Naive thymus-derived CD4-positive, alpha-beta T cell (primary cell): ENCODE measurements around the gene MYO5A. TPM values are rescaled to one million over a fixed set of nuclear protein-coding genes. Genes with fewer than 3 reads are reported as not detected.
A peak's percentile ranks its signal among the peaks of the same experiment; 100 is the strongest.

ENCODE experiments used
- ATAC-seq: fragments of 150-1000 bp; cut with Tn5 transposase; 2 replicates; pipeline ENCODE4 v1.10.0; 2021; ENCODE audit warnings: mild to moderate bottlenecking, moderate library complexity
- CTCF ChIA-PET: fragments of 350-600 bp; sonication (Branson Sonifier 250); formaldehyde crosslinking; loops from one replicate; lab custom pipeline; 2021; ENCODE audit warnings: antibody characterized with exemption; lab: Charles Lee
- POLR2A ChIA-PET: fragments of 350-600 bp; sonication (Branson Sonifier 250); formaldehyde crosslinking; loops from one replicate; lab custom pipeline; 2021; ENCODE audit warnings: antibody characterized with exemption, inconsistent platforms; lab: Charles Lee
- DNase-seq, 9 donors: peaks; one replicate each; pipeline versions ENCODE4 v3.0.0 to v3.0.0-alpha.2; 2020 to 2022; ENCODE audit warnings: mixed read lengths in 1 of 9
- H3K27ac ChIP-seq: one replicate; pipeline ENCODE4 v1.7.0; 2013; ENCODE audit warnings: mild to moderate bottlenecking, low read depth, low read length, moderate library complexity
- H3K27me3 ChIP-seq, 2 donors: one replicate each; pipeline ENCODE4 v1.7.0; 2013; ENCODE audit warnings: low read length in 2 of 2, mild to moderate bottlenecking in 2 of 2, moderate library complexity in 2 of 2; ENCODE audit not compliant: control insufficient read depth in 2 of 2, insufficient read depth in 2 of 2
- H3K36me3 ChIP-seq, 3 experiments: 1 replicate in 2 of 3; 2 replicates in 1 of 3; pipeline ENCODE4 v1.7.0; 2013; ENCODE audit warnings: low read length in 3 of 3, mild to moderate bottlenecking in 3 of 3, moderate library complexity in 1 of 3; ENCODE audit not compliant: insufficient read depth in 3 of 3, control insufficient read depth in 2 of 3
- H3K4me1 ChIP-seq, 2 donors: one replicate each; pipeline ENCODE4 v1.7.0; 2013; ENCODE audit warnings: low read length in 2 of 2, mild to moderate bottlenecking in 2 of 2, moderate library complexity in 1 of 2; ENCODE audit not compliant: control insufficient read depth in 2 of 2, insufficient read depth in 2 of 2
- H3K4me3 ChIP-seq: 2 replicates; pipeline ENCODE4 v1.7.0; 2013; ENCODE audit warnings: mild to moderate bottlenecking, low read length
- H3K9me3 ChIP-seq, 3 experiments: 1 replicate in 2 of 3; 2 replicates in 1 of 3; pipeline ENCODE4 v1.7.0; 2013; ENCODE audit warnings: low read length in 3 of 3; ENCODE audit not compliant: control insufficient read depth in 2 of 3
- H3K27ac Mint-ChIP-seq, 9 donors: one replicate each; pipeline ENCODE4 v1.8.0; 2020 to 2022; ENCODE audit warnings: mixed read lengths in 9 of 9, mild to moderate bottlenecking in 8 of 9, moderate library complexity in 5 of 9, inconsistent platforms in 2 of 9
- H3K27me3 Mint-ChIP-seq, 5 donors: one replicate each; pipeline ENCODE4 v1.8.0; 2021 to 2022; ENCODE audit warnings: mixed read lengths in 5 of 5, mild to moderate bottlenecking in 1 of 5
- H3K36me3 Mint-ChIP-seq, 5 donors: one replicate each; pipeline ENCODE4 v1.8.0; 2020 to 2022; ENCODE audit warnings: mixed read lengths in 5 of 5, mild to moderate bottlenecking in 3 of 5, inconsistent platforms in 1 of 5
- H3K4me1 Mint-ChIP-seq, 7 donors: one replicate each; pipeline ENCODE4 v1.8.0; 2020 to 2022; ENCODE audit warnings: mixed read lengths in 7 of 7, mild to moderate bottlenecking in 3 of 7, inconsistent platforms in 1 of 7
- H3K4me3 Mint-ChIP-seq, 10 donors: one replicate each; pipeline ENCODE4 v1.8.0; 2020 to 2022; ENCODE audit warnings: mild to moderate bottlenecking in 10 of 10, mixed read lengths in 10 of 10, moderate library complexity in 6 of 10, inconsistent platforms in 2 of 10
- H3K9me3 Mint-ChIP-seq, 11 donors: one replicate each; pipeline ENCODE4 v1.8.0; 2020 to 2022; ENCODE audit warnings: mixed read lengths in 11 of 11, mild to moderate bottlenecking in 4 of 11, inconsistent platforms in 1 of 11, moderate library complexity in 1 of 11
- intact Hi-C, 2 donors: fragments of 100-400 bp; cut with micrococcal nuclease; formaldehyde crosslinking; loops; one replicate each; pipeline ENCODE4 v1.15.1; 2023
- polyA plus RNA-seq, 2 donors: library from polyadenylated mRNA; unstranded; fragments of 300-500 nt; fragmentation: Illumina TruSeq; gene quantifications; one replicate each; pipeline ENCODE4 v1.2.3, GENCODE V29; 2021
- total RNA-seq, 6 experiments: library from RNA in 5 of 6; stranded (reverse) in 5 of 6; gene quantifications; 1 replicate in 5 of 6; 2 replicates in 1 of 6; pipeline ENCODE4 v1.2.3 and lab custom pipeline; 2021 to 2026

MYO5A gene
- total and polyA plus RNA-seq, 7 experiments from 2014 or later: 4.2 to 39.6 (median 20.8) TPM

DNA sequence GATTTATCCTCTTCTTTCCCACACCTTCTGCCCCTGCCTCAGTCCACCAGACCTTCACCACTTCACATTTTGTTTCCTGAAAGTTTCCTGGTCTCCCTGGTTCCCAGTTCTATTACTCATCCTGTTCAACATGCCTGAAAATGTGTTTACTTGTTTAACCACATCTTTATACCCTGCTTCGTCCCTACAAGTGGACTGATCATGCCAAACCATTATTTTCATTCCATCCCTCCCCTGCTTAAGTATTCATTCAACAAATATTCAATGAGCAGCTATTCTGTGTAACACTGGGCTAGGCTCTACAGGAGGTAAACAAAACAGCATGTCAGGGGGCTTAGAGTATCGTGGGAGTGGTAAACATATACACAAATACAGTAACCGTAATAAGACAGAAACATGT is 5.5 kb downstream of the MYO5A start:
- H3K27ac ChIP-seq: no peak overlapping the region
- DNase-seq (no peak), ATAC-seq (no peak)
- H3K9me3 ChIP-seq: no peaks in the 10 kb centered on the region
- H3K27me3 Mint-ChIP-seq: no peaks in the 10 kb centered on the region
- H3K4me3 Mint-ChIP-seq: no peak overlapping the region
- H3K36me3 Mint-ChIP-seq: peaks cover 0 to 7% (median 0%) of the 10 kb centered on the region in 5 donors
- no peak overlapping the region for H3K27ac Mint-ChIP-seq
- peaks cover 27 to 59% (median 35%) of the 10 kb centered on the region in 7 donors for H3K4me1 Mint-ChIP-seq
- H3K27me3 ChIP-seq: no peaks in the 10 kb centered on the region
- no peaks in the 10 kb centered on the region for H3K9me3 Mint-ChIP-seq
- intact Hi-C loops: no loop called here
- H3K4me3 ChIP-seq: no peak overlapping the region
- peaks cover 7 to 8% of the 10 kb centered on the region in 2 donors for H3K4me1 ChIP-seq
- ChIA-PET CTCF (no interaction called here), POLR2A (interaction anchor here (0.6 kb wide), 1 partner anchor 60 kb away, joined by 3 read pairs; no protein-coding TSS in a partner anchor)
- H3K36me3 ChIP-seq: no peaks in the 10 kb centered on the region

DNA sequence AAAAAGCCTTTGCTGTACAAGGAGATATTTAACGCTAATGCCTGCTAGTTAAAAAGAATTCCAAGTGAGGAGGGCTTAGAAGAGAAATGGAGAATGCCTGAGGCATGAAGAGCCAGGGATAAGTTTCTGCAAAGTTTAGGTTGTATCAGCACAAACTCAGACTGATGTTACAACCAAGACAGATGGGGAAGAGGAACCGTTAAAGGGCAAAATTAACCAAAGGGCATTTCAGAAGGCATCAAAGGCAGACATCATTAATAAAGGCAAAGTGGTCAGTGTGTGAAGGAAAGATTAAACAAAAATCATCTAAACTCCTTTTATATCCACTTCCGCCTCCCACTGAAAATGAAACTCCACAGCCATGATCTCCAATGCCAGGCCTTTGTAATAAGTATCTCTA is 7.0 kb downstream of the MYO5A start:
- intact Hi-C loops: no loop called here
- ChIA-PET CTCF (no interaction called here), POLR2A (no interaction called here)
- H3K27ac ChIP-seq: no peak overlapping the region
- no peaks in the 10 kb centered on the region for H3K36me3 ChIP-seq
- no peaks in the 10 kb centered on the region for H3K27me3 ChIP-seq
- H3K27ac Mint-ChIP-seq: no peak overlapping the region
- ATAC-seq (no peak), DNase-seq (no peak)
- H3K27me3 Mint-ChIP-seq: no peaks in the 10 kb centered on the region
- no peaks in the 10 kb centered on the region for H3K9me3 Mint-ChIP-seq
- no peak overlapping the region for H3K4me3 ChIP-seq
- peaks cover 0 to 3% of the 10 kb centered on the region in 2 donors for H3K4me1 ChIP-seq
- no peaks in the 10 kb centered on the region for H3K9me3 ChIP-seq
- H3K4me3 Mint-ChIP-seq: no peak overlapping the region
- peaks cover 0 to 7% (median 0%) of the 10 kb centered on the region in 5 donors for H3K36me3 Mint-ChIP-seq
- peaks cover 11 to 48% (median 22%) of the 10 kb centered on the region in 7 donors for H3K4me1 Mint-ChIP-seq

DNA sequence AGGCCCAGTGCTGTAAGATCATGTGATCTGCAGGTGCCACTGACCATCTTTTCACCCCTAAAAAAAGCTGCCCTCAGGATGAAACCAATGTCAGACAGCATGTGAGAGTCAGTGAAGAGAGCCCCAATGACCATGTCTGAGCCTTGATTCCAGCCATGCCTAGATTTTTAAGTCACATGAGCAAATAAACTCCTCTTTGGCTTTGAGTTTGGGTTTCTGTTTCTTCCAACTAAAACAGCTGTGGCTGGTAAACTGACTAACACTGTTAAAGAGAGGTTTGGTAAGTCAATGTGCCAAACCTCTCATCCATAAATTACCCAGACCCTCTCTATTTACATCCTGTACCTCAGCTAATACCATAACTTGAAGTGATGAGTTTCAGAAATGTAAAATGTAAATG is 8.3 kb downstream of the MYO5A start:
- Histone ChIP-seq H3K36me3 (no peaks in the 10 kb centered on the region), H3K4me3 (no peak overlapping the region), H3K27ac (no peak overlapping the region), H3K27me3 (no peaks in the 10 kb centered on the region), H3K4me1 (peaks cover 0 to 3% of the 10 kb centered on the region in 2 donors), H3K9me3 (no peaks in the 10 kb centered on the region)
- H3K27me3 Mint-ChIP-seq: no peaks in the 10 kb centered on the region
- POLR2A ChIA-PET: no interaction called here
- H3K36me3 Mint-ChIP-seq: peaks cover 0 to 3% (median 0%) of the 10 kb centered on the region in 5 donors
- H3K4me3 Mint-ChIP-seq: no peak overlapping the region
- H3K9me3 Mint-ChIP-seq: no peaks in the 10 kb centered on the region
- CTCF ChIA-PET: no interaction called here
- H3K27ac Mint-ChIP-seq: no peak overlapping the region
- H3K4me1 Mint-ChIP-seq: peaks cover 6 to 42% (median 20%) of the 10 kb centered on the region in 7 donors
- DNase-seq (no peak), ATAC-seq (no peak)
- intact Hi-C loops: no loop called here

DNA sequence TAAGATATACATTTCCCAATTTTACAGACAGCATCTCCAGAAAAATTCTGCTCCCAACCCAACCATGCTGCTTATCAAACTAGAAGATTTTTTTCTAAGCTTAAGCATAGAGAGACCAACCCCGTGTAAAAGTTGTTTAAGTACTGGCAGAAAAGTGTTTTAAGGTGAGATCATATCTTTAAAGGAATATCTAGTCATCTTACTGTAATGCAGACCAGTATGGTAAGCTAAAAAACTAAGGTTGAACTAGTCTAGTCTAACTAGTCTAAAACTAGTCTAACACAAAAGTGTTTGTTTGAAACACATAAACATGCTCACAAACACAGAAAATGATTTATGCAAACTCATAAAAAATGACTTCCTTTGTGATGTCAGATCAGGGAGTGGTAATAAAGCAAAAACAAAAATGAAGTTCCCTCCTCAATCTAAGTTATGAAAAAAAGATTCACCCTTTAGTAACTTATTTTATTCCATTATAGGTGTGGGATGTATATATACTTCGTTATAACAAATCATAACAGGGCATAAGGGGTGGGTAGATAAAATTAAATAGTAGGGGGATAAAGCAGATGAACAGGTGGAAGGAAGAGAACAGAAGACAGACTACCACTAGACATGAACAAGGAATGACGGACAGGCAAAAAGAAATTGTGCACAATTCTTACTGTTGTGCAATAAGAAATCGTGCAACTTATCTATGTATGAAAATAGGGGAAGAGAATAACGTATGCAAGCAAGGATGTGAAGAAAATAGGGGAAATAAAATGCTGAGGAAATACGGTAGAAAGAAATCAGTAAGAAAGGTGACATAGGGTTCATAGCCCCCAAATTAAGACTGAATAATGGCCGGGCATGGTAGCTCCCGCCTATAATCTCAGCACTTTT is 10.0 kb downstream of the MYO5A start:
- no peak for ATAC-seq
- no peak overlapping the region for H3K4me3 Mint-ChIP-seq
- POLR2A ChIA-PET: no interaction called here

DNA sequence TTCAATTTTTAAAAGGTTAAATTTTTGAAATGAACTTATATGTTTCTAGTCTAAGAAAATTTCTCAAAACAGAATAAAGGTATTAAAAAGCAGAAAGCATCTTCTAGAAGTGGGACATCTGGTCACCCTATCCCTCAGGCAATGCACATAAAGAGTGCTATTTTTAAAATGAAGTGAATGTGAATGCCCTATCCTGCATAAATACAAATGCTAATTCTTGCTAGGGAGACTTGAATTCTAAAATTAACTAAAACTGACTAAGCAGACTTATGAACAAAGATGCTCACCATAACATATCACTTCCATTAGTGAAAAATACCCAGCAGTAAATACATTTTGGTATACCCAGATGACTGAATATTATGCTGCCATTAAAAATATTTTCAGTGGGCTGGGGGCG is 11.7 kb downstream of the MYO5A start:
- H3K27ac Mint-ChIP-seq: no peak overlapping the region
- no peak overlapping the region for H3K4me3 ChIP-seq
- H3K36me3 Mint-ChIP-seq: peaks cover 0 to 1% (median 0%) of the 10 kb centered on the region in 5 donors
- peaks cover 1 to 25% (median 17%) of the 10 kb centered on the region in 7 donors for H3K4me1 Mint-ChIP-seq
- H3K4me3 Mint-ChIP-seq: no peak overlapping the region
- no peak for ATAC-seq
- H3K27ac ChIP-seq: no peak overlapping the region
- peaks cover 0 to 1% (median 0%) of the 10 kb centered on the region in 11 donors for H3K9me3 Mint-ChIP-seq
- ChIA-PET POLR2A (no interaction called here), CTCF (interaction anchor here (0.5 kb wide), 1 partner anchor 242 kb away, joined by 4 read pairs; no protein-coding TSS in a partner anchor)
- no peaks in the 10 kb centered on the region for H3K4me1 ChIP-seq
- intact Hi-C loops: no loop called here
- no peaks in the 10 kb centered on the region for H3K9me3 ChIP-seq
- DNase-seq: no peak
- H3K27me3 Mint-ChIP-seq: no peaks in the 10 kb centered on the region
- no peaks in the 10 kb centered on the region for H3K36me3 ChIP-seq
- H3K27me3 ChIP-seq: no peaks in the 10 kb centered on the region

More for the DNA sequence above, 10.0 kb downstream of the MYO5A start:
- Histone ChIP-seq H3K36me3 (no peaks in the 10 kb centered on the region), H3K4me3 (no peak overlapping the region), H3K27me3 (no peaks in the 10 kb centered on the region), H3K4me1 (peaks cover 0 to 3% of the 10 kb centered on the region in 2 donors), H3K9me3 (no peaks in the 10 kb centered on the region), H3K27ac (no peak overlapping the region)
- intact Hi-C loops: loop anchor here in 1 of 2 donors (1.0 kb wide), 1 partner anchor 10 kb away; the partner anchor contains the start of gene MYO5A
- no peaks in the 10 kb centered on the region for H3K9me3 Mint-ChIP-seq
- H3K27ac Mint-ChIP-seq: peak overlapping the region in 2 of 9 donors; percentile 3 to 51
- no peak for DNase-seq
- no peaks in the 10 kb centered on the region for H3K27me3 Mint-ChIP-seq
- H3K4me1 Mint-ChIP-seq: peaks cover 3 to 33% (median 18%) of the 10 kb centered on the region in 7 donors
- H3K36me3 Mint-ChIP-seq: peaks cover 0 to 1% (median 0%) of the 10 kb centered on the region in 5 donors
- CTCF ChIA-PET: interaction anchor here (0.6 kb wide), 1 partner anchor 261 kb away, joined by 3 read pairs; no protein-coding TSS in a partner anchor

DNA sequence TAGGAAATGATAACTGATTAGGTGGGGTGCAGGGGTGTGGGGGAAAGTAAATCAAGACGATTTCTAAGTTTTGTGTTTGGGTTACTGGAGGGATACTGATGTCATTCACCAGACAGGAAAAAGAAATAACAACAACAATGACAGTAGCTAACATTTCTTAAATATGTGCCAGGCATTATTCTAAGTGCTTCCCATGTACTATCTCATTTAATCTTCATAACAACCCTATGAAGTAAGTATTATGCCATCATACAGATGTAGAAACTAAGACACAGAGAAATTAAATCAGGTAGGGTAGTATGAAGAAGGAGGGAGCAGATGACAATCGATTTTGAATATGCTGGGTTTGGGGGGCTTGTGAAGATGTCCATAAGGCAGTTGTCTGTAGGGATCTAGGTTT is 13.3 kb downstream of the MYO5A start:
- H3K27me3 Mint-ChIP-seq: no peaks in the 10 kb centered on the region
- peaks cover 0 to 1% (median 0%) of the 10 kb centered on the region in 11 donors for H3K9me3 Mint-ChIP-seq
- H3K36me3 Mint-ChIP-seq: peaks cover 0 to 1% (median 0%) of the 10 kb centered on the region in 5 donors
- Histone ChIP-seq H3K4me3 (no peak overlapping the region), H3K27me3 (no peaks in the 10 kb centered on the region), H3K4me1 (no peaks in the 10 kb centered on the region), H3K36me3 (no peaks in the 10 kb centered on the region), H3K9me3 (no peaks in the 10 kb centered on the region), H3K27ac (no peak overlapping the region)
- H3K27ac Mint-ChIP-seq: no peak overlapping the region
- H3K4me3 Mint-ChIP-seq: no peak overlapping the region
- H3K4me1 Mint-ChIP-seq: peaks cover 3 to 27% (median 20%) of the 10 kb centered on the region in 7 donors
- no peak for DNase-seq
- intact Hi-C loops: no loop called here
- ChIA-PET POLR2A (no interaction called here), CTCF (no interaction called here)
- ATAC-seq: no peak
